ENCODE results near the gene HOXB2.

HOXB2 gene

GRCh38 chr17:48558057-48558830 is 13.3 kb upstream of the HOXB2 start:
- H3K27ac ChIP-seq (ENCODE audit: extremely low read depth, low read depth, low read length), result peak overlapping the region; percentile 97; the same call in 1 of the 2 replicates
- no peak overlapping the region for H3K4me3 ChIP-seq (ENCODE audit: low read depth, low read length)
- CTCF ChIA-PET, result interaction anchor here (1.1 to 1.7 kb wide), 4 partner anchors 9 to 66 kb away, joined by 3 to 6 read pairs (median 4); no protein-coding TSS in a partner anchor
- POLR2A ChIA-PET, result no interaction called here
- no peaks in the 10 kb centered on the region for H3K9me3 ChIP-seq (ENCODE audit: control insufficient read depth, insufficient read depth, low read depth, low read length)
- H3K4me1 ChIP-seq (ENCODE audit: control insufficient read depth, insufficient read depth, low read length), result peaks cover 83% of the 10 kb centered on the region
- H3K36me3 ChIP-seq (ENCODE audit: control insufficient read depth in 2 of 2, insufficient read depth in 1 of 2, low read length in 2 of 2), result peaks cover 13 to 50% of the 10 kb centered on the region in 2 experiments
- TF ChIP-seq IKZF3 (tag by site-specific recombination; IDR thresholded peaks at IDR 0.05), result peak; percentile 13; the same call in 1 of the 2 replicates
- no peak for TF ChIP-seq ZNF146 (tag by site-specific recombination; IDR thresholded peaks at IDR 0.05)

DNA sequence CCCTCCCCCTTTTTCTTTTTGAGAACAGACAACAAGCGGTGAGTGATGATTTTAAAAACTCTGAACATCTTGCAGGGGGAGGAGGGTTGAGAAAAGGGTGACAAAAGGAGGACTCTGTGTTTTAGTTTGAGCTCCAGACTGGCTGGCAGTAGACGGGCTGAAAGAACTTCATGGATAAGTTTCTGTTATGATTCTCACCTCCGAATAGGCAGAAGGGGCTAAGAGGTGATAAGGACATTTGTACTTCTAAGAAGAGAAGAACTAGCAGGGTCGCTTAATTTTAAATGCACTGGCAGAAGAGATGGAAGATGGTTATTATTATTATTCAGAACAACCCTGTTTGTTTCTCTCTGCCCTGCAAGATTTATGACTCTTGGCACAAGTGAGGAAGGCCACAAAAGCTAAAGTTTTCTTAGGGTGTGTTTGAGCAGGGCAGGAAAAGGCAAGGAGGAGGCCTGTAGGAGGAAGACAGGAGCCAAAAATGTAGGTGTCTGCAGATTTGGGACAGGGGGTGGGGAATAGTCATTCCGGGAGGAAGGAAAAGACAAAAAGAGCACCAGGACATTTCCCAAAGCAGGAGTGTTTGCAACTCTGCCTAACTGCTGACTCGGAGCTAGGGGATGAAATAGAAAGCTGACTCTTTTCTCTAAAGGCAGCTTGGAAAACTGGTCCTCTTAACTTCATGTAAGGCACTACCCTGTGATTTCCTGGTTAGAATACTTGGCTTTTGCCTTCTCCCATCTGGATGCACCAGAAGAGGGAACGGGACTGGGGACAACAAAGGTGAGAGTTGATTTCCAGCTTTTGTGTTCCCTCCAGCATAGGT is 11.9 kb upstream of the HOXB2 start:
- Histone ChIP-seq H3K4me1 (ENCODE audit: control insufficient read depth, insufficient read depth, low read length) (peaks cover 68% of the 10 kb centered on the region), H3K4me3 (ENCODE audit: low read depth, low read length) (no peak overlapping the region), H3K9me3 (ENCODE audit: control insufficient read depth, insufficient read depth, low read depth, low read length) (no peaks in the 10 kb centered on the region), H3K27ac (ENCODE audit: extremely low read depth, low read depth, low read length) (peak overlapping the region; percentile 97), H3K36me3 (ENCODE audit: control insufficient read depth in 2 of 2, insufficient read depth in 1 of 2, low read length in 2 of 2) (peaks cover 13 to 52% of the 10 kb centered on the region in 2 experiments)
- ChIA-PET POLR2A (interaction anchor here (0.6 to 3.0 kb wide), 10 partner anchors 10 to 135 kb away, joined by 3 to 26 read pairs (median 6); partner anchors contain the start of gene HOXB5), CTCF (interaction anchor here (0.6 to 1.7 kb wide), 13 partner anchors 8 to 404 kb away, joined by 3 to 6 read pairs (median 4); no protein-coding TSS in a partner anchor)
- TF ChIP-seq ZBTB8A (tag by site-specific recombination; IDR thresholded peaks at IDR 0.05) (peak; percentile 45; the same call in 1 of the 2 replicates), PRDM1 (tag by site-specific recombination; IDR thresholded peaks at IDR 0.05) (peak; percentile 70), SP7 (tag by site-specific recombination; IDR thresholded peaks at IDR 0.05) (peak; percentile 67), ZNF274 (IDR thresholded peaks at IDR 0.05; ENCODE audit: low read length) (no peak), ZNF274 (tag by site-specific recombination; IDR thresholded peaks at IDR 0.05; ENCODE audit: borderline replicate concordance) (no peak), ZNF248 (tag by site-specific recombination; IDR thresholded peaks at IDR 0.05) (no peak), ZNF10 (tag by site-specific recombination; IDR thresholded peaks at IDR 0.05) (no peak), ZNF311 (tag by site-specific recombination; IDR thresholded peaks at IDR 0.05; ENCODE audit: borderline replicate concordance) (no peak), KLF10 (tag by site-specific recombination; IDR thresholded peaks at IDR 0.05) (0 out of 2 replicates have a peak, but pooled peaks have one; percentile 8), ZNF629 (tag by site-specific recombination; IDR thresholded peaks at IDR 0.05) (no peak), ZFHX2 (tag by site-specific recombination; conservative IDR thresholded peaks at IDR 0.05) (peak; percentile 92), ZNF433 (tag by site-specific recombination; IDR thresholded peaks at IDR 0.05; ENCODE audit: low read depth) (no peak), PRDM6 (tag by site-specific recombination; IDR thresholded peaks at IDR 0.05) (0 out of 2 replicates have a peak, but pooled peaks have one; percentile 51), ZXDB (tag by site-specific recombination; IDR thresholded peaks at IDR 0.05) (peak; percentile 58; the same call in 1 of the 2 replicates), ZNF830 (tag by site-specific recombination; IDR thresholded peaks at IDR 0.05; ENCODE audit: low read depth) (no peak), IKZF3 (tag by site-specific recombination; IDR thresholded peaks at IDR 0.05) (peak; percentile 81), SP2 (tag by site-specific recombination; IDR thresholded peaks at IDR 0.05) (no peak), ZFP69B (tag by site-specific recombination; IDR thresholded peaks at IDR 0.05) (no peak), REPIN1 (tag by site-specific recombination; IDR thresholded peaks at IDR 0.05; ENCODE audit: low read depth) (peak; percentile 71; the same call in 1 of the 2 replicates), ZBTB7A (tag by site-specific recombination; IDR thresholded peaks at IDR 0.05; ENCODE audit: low read depth) (no peak), ZNF366 (tag by site-specific recombination; conservative IDR thresholded peaks at IDR 0.05) (peak; percentile 57; the same call in 1 of the 2 replicates), FEZF1 (tag by site-specific recombination; IDR thresholded peaks at IDR 0.05) (peak; percentile 96)
- TF ChIP-seq, protein P1, sequence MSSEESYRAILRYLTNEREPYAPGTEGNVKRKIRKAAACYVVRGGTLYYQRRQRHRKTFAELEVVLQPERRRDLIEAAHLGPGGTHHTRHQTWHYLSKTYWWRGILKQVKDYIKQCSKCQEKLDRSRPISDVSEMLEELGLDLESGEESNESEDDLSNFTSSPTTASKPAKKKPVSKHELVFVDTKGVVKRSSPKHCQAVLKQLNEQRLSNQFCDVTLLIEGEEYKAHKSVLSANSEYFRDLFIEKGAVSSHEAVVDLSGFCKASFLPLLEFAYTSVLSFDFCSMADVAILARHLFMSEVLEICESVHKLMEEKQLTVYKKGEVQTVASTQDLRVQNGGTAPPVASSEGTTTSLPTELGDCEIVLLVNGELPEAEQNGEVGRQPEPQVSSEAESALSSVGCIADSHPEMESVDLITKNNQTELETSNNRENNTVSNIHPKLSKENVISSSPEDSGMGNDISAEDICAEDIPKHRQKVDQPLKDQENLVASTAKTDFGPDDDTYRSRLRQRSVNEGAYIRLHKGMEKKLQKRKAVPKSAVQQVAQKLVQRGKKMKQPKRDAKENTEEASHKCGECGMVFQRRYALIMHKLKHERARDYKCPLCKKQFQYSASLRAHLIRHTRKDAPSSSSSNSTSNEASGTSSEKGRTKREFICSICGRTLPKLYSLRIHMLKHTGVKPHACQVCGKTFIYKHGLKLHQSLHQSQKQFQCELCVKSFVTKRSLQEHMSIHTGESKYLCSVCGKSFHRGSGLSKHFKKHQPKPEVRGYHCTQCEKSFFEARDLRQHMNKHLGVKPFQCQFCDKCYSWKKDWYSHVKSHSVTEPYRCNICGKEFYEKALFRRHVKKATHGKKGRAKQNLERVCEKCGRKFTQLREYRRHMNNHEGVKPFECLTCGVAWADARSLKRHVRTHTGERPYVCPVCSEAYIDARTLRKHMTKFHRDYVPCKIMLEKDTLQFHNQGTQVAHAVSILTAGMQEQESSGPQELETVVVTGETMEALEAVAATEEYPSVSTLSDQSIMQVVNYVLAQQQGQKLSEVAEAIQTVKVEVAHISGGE (tag by site-specific recombination; conservative IDR thresholded peaks at IDR 0.05; ENCODE audit: low read depth), result 0 out of 2 replicates have a peak, but pooled peaks have one; percentile 25
- TF ChIP-seq, protein P2, sequence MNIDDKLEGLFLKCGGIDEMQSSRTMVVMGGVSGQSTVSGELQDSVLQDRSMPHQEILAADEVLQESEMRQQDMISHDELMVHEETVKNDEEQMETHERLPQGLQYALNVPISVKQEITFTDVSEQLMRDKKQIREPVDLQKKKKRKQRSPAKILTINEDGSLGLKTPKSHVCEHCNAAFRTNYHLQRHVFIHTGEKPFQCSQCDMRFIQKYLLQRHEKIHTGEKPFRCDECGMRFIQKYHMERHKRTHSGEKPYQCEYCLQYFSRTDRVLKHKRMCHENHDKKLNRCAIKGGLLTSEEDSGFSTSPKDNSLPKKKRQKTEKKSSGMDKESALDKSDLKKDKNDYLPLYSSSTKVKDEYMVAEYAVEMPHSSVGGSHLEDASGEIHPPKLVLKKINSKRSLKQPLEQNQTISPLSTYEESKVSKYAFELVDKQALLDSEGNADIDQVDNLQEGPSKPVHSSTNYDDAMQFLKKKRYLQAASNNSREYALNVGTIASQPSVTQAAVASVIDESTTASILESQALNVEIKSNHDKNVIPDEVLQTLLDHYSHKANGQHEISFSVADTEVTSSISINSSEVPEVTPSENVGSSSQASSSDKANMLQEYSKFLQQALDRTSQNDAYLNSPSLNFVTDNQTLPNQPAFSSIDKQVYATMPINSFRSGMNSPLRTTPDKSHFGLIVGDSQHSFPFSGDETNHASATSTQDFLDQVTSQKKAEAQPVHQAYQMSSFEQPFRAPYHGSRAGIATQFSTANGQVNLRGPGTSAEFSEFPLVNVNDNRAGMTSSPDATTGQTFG (tag by site-specific recombination; IDR thresholded peaks at IDR 0.05; ENCODE audit: borderline replicate concordance), result no peak
